ENCODE data around the gene TLR3.

Gene TLR3

DNA sequence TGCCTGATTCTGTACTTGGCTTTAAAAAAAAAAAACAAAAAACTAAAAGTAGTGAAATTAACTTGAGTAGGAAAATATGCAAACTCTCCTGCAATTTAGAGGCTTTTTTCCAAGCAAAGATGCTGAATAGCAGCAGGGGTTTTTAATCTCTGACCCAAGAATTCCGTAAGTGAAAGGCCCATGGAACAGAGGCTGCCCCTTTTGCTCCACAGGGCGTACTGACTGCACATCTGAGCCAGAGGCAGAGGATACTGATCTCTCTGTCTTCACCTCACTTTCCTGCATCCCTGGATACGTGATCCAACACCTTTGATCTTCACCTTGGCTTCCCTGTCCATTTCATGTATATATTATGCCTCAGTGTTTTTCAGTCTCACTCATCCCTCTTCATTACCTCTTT is 39.4 kb downstream of the TLR3 start:
- in situ Hi-C loops (cut with HindIII; ENCODE audit: low sequenced_read_pairs): no loop called here
- DNase-seq (ENCODE audit: low read depth): no peak
- TF ChIP-seq, protein P1, sequence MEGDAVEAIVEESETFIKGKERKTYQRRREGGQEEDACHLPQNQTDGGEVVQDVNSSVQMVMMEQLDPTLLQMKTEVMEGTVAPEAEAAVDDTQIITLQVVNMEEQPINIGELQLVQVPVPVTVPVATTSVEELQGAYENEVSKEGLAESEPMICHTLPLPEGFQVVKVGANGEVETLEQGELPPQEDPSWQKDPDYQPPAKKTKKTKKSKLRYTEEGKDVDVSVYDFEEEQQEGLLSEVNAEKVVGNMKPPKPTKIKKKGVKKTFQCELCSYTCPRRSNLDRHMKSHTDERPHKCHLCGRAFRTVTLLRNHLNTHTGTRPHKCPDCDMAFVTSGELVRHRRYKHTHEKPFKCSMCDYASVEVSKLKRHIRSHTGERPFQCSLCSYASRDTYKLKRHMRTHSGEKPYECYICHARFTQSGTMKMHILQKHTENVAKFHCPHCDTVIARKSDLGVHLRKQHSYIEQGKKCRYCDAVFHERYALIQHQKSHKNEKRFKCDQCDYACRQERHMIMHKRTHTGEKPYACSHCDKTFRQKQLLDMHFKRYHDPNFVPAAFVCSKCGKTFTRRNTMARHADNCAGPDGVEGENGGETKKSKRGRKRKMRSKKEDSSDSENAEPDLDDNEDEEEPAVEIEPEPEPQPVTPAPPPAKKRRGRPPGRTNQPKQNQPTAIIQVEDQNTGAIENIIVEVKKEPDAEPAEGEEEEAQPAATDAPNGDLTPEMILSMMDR (IDR thresholded peaks at IDR 0.05; ENCODE audit: low read depth, low read length, missing control alignments): no peak
- H3K4me3 ChIP-seq (ENCODE audit: low read depth, low read length): no peak overlapping the region

DNA sequence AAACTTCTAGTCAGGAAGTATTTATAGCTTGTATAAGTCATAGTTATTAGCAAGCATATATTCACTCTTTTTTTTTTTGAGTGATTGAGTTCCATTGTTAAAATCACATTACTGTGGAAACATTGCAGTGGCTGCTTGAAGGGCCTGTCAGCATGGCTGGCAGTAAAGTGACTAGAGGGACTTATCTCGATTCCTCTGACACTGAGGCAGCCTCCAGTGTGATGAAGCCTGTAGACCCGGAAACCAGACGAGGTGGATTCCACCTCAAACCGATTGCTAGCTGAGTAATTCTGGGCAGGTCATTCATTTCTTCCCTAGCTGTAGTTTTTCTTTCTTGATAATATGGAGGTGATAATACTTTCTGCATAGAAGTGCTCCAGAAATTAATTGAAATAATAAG is 40.3 kb downstream of the TLR3 start:
- DNase-seq (ENCODE audit: low read depth): no peak
- in situ Hi-C loops (cut with HindIII; ENCODE audit: low sequenced_read_pairs): no loop called here
- H3K4me3 ChIP-seq (ENCODE audit: low read depth, low read length): no peak overlapping the region
- TF ChIP-seq, protein P1 (IDR thresholded peaks at IDR 0.05; ENCODE audit: low read depth, low read length, missing control alignments): no peak

DNA sequence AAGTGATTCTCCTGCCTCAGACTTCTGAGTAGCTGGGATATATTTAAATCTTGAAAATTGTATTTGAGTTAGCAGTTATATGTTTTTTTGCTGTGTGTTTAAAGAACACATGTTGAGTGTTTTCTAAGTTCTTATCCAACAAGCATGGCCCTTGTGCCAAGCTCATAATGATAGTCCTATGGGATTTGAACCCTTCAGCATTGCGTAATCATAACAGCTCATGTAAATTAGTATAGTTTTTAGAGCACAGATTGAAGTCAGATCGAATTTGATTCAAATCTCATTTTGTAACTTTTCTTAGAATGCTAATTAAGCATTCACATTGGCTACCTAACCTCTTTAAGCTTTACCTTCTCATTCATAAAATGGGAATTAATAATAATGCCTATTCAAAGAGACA is 47.7 kb downstream of the TLR3 start:
- in situ Hi-C loops (cut with HindIII; ENCODE audit: low sequenced_read_pairs): no loop called here

DNA sequence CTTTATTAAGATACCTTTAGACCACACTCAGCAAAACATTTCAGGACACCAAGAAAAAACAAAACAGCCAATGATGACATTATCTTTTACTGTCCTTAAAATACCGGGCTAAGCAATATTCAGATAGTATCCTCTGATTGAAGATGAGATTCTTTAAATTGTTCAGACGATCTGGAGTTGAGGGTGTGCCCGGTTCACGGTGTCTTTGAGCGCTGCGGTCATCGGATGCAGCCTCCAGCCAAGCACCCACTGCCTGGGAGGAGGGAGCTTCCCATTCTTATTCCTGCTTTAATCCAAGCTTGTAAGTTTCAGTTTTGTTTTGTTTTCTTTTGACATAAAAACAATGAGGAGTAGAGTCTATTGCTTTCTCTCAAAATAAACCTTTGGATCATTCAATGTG is 49.6 kb downstream of the TLR3 start:
- no peak for DNase-seq (ENCODE audit: low read depth)
- TF ChIP-seq, protein P1 (IDR thresholded peaks at IDR 0.05; ENCODE audit: low read depth, low read length, missing control alignments): no peak
- no peak overlapping the region for H3K4me3 ChIP-seq (ENCODE audit: low read depth, low read length)
- in situ Hi-C loops (cut with HindIII; ENCODE audit: low sequenced_read_pairs): no loop called here

More for the DNA sequence above, 47.7 kb downstream of the TLR3 start:
- no peak overlapping the region for H3K4me3 ChIP-seq (ENCODE audit: low read depth, low read length)
- no peak for DNase-seq (ENCODE audit: low read depth)
- TF ChIP-seq, protein P1 (IDR thresholded peaks at IDR 0.05; ENCODE audit: low read depth, low read length, missing control alignments): no peak

DNA sequence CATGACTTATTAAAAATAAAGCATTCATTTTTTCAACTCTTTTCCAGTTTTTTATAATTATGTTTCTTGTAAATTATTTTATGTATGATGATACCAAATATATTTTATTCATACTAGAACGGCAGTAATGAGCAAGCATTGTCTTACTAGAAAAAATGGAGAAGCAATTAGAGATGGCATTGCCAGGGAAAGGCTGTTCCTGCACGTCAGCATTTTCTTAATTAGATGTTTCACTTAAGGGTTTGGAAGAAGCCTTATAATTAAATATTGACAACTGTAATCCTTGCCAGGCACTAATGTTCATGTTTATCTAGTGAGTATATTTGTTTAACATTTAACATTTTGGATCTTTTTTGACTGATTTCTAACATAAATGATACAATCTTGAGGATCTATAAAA is 52.1 kb downstream of the TLR3 start:
- no peak overlapping the region for H3K4me3 ChIP-seq (ENCODE audit: low read depth, low read length)
- in situ Hi-C loops (cut with HindIII; ENCODE audit: low sequenced_read_pairs): no loop called here
- TF ChIP-seq, protein P1 (IDR thresholded peaks at IDR 0.05; ENCODE audit: low read depth, low read length, missing control alignments): no peak
- DNase-seq (ENCODE audit: low read depth): no peak

DNA sequence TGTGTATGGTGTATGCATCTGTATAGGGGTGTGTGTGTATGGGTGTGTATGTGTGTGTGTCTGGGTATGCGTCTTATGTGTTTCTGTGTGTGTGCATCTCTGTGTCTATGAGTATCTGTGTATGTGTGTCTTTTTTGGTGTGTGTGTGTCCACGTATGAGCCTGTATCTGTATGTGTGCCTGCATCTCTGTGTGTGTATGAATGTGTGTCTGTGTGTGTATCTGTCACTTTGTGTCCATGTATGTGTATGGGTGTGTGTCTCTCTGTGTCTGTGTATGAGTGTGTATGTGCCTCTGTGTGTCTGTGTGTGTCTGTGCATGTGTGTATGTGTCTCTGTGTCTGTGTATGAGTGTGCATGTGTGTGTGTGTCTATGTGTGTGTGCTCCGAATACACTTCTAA is 59.9 kb downstream of the TLR3 start:
- in situ Hi-C loops (cut with HindIII; ENCODE audit: low sequenced_read_pairs): no loop called here
- TF ChIP-seq, protein P1 (IDR thresholded peaks at IDR 0.05; ENCODE audit: low read depth, low read length, missing control alignments): no peak

DNA sequence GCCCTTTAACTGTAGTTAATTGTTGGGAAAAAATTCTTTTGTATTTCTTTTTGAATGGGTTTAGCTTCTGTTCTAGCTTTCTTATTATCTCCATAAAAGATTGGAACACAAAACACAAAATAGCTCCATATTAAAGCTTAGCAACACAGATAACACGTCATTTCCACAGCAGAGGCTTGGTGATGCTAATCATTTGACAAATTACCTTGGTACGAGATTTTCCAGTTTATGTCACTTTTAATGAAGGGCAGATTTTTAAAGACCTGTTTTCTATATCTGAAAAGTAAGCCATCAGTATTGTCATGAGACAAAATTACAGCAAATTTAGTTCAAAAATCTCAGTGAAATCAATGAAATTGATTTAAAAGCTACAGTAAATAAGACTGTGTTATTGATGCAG is 63.0 kb downstream of the TLR3 start:
- TF ChIP-seq, protein P1 (IDR thresholded peaks at IDR 0.05; ENCODE audit: low read depth, low read length, missing control alignments): no peak
- DNase-seq (ENCODE audit: low read depth): no peak
- H3K4me3 ChIP-seq (ENCODE audit: low read depth, low read length): no peak overlapping the region
- in situ Hi-C loops (cut with HindIII; ENCODE audit: low sequenced_read_pairs): no loop called here

More for the DNA sequence above, 59.9 kb downstream of the TLR3 start:
- H3K4me3 ChIP-seq (ENCODE audit: low read depth, low read length): no peak overlapping the region
- DNase-seq (ENCODE audit: low read depth): no peak

All from astrocyte of the cerebellum (primary cell).